G401.6 (cell line): ENCODE measurements around the gene TADA1.

Source experiments
- FAIRE-seq: peaks from 2 replicates; lab custom pipeline; 2012; peaks lifted over from hg19 to GRCh38; lab: Jason Lieb, UNC

TADA1 gene, protein sequence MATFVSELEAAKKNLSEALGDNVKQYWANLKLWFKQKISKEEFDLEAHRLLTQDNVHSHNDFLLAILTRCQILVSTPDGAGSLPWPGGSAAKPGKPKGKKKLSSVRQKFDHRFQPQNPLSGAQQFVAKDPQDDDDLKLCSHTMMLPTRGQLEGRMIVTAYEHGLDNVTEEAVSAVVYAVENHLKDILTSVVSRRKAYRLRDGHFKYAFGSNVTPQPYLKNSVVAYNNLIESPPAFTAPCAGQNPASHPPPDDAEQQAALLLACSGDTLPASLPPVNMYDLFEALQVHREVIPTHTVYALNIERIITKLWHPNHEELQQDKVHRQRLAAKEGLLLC

DNA sequence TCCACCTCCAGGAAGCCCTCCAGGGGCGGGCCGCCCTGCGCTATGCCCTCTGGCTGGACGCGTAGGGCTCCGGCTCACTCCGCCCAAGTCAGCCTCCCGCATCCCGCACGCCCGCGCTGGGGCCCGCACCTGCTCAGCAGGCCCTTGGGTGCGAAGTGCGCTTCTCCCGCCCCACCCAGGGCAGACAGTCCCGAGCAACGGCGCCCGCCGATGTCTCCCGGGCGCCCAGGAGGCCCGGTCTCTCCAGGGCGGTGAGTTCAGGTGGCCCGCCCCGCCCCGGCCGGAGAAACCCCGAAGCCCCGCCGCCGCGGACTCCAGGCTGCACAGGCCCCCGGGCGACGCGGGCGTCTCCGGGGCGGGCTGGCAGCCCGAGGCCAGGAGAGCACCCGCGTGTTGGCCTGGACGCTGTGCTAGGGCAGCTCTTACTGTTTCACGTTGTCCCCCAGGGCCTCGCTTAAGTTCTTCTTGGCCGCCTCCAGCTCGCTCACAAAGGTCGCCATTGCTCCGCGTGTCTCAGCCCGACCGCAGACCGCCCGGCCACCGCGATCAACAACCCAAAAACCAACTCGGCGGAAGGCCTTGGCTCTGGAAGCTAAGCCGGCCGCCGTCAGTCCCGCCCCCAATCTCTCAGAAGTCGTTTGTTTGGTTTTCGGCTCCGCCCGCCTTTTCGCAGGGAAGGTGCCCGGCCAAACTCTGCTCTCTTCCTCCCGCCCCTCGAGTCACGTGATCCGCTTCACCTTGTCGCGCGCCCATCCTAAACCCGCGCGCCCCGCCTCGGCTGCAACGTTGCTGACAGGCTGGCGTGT is at the start of gene TADA1:
Gene TADA1, minus strand, starts transcription at position 531 of the 806 bp plus-strand sequence. Its CDS starts 31 bp downstream, at position 500.
- peak; percentile 99 for FAIRE-seq

DNA sequence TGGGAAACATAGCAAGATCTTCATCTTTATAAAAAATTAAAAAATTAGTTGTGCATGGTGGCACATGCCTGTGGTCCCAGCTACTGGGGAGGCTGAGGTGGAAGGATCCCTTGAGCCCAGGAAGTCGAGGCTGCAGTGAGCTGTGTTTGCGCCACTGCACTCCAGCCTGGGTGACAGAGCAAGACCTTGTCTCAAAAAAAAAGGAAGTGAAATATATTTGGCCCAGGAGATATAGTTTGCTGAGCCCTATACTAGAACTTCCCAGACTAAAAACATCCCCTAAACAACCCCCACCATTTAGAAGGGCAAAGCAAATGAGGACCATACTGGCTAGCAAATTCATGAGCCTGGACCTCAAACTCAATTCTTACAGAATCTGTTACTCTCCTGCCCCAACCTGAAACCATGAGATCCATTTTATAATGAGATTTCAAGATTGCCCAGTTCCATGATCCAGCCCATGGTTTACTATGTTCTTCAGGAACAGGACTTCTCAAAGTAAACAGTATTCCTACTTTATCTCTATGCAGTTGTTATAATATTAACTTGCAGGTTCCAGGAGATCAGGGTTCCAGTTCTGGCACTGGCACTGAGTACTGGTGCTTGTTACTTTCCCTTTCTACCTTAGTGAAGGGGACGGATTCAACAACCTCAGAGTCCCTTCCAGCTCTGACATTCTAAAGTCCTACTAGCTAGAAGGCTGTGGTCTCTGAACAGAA is 48.9 kb upstream of the TADA1 start:
- no peak for FAIRE-seq

DNA sequence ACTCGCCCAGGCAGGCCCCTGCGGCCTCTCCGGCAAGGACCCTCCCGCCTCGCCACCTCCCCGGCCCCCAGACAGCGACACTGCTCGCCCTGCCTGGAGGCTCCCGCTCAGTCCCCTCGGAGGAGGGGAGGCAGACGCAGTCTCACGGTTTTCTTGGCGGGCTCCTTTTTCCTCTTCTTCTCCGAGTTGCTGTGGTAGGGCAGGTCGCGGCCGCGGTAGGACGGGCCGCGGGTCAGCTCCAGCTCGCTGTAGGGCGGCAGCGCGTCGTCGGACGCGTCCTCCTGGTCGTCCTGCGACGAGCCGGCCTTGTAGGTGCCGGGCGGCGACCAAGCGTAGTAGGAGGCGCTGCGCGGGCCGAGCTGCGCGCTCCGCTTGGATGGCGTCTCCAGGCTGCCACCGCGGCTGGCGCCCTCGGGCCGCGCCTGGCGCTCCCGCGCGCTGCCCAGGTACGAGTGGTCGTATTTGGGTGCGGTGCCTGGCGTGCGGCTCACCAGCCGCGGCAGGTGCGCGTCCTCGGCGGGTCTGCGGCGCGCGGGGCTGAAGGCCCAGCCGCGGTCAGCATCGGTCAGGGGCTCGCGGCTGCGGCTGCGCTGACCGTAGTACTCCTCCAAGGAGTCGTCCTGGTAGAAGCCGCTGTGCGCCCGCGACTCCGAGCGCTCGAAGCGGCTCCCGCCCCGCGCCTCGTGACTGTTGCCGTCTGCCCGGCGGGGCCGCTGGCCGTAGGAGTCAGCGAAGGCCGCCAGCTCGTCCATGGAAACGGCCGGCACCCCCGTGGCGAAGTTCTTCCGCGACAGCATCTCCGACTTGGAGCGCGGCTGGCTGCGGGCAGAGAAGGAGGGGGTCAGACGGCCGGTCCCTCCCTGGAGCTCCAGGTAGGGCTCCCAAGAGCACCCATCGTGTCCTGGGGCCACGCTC is 44.8 kb upstream of the TADA1 start:
- FAIRE-seq = no peak

DNA sequence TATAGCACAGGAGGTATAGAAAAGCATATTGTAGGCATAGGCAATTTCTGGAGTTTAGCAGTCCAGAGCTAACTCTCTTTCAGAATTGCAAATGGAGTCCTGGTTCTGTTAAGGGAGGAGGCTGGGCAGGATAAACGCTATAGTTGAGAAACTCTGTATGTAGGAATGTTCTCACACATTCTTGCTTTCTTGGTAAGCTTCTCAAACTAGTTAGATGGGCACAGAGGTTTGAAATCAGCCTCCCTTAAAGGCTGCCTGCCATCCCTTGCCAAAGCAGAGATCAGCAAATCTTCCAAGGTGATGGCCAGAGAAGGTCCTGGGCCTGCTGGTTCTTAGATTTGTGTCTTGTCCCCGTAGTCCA is 42.9 kb upstream of the TADA1 start:
- no peak for FAIRE-seq

DNA sequence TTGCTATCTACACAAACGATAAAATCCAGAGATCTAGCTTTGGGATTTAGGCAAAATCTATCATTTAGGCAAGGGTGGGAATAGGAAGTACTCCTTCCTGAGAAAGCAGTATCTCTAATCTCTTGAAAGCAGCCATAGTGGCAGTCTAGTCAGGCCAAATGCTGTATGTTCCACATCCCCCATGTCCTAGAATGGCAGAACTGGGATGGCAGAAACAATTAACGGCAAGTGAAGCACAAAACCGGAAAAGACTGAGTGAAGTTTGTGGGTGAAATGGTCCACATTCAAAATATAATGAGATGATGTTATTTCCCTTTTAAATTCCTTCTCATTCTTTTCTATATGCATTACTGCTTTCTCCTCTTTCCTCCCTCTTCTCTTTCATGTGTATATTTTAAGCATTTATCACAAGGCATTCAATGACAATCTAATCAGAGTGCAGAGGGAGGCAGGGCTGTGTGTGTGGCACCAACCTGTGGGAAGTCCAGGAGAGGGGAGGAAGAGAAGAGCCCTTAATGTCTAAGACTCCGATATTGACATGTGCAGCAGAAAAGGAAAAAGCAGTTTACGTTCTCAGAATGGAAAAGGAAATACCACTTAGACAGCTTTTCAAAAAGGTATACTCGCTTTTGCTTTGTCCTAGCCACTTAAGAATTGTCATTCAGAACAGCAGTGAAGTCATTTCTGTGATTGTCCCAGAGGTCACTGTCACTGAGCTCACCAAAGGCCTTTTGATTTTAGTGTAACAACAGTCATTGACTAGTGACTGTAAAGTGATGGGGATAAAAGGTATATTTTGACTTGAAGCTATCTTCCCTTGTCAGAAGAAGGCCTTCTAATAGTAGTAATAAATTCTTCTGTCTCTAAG is 42.3 kb upstream of the TADA1 start:
- FAIRE-seq = no peak

DNA sequence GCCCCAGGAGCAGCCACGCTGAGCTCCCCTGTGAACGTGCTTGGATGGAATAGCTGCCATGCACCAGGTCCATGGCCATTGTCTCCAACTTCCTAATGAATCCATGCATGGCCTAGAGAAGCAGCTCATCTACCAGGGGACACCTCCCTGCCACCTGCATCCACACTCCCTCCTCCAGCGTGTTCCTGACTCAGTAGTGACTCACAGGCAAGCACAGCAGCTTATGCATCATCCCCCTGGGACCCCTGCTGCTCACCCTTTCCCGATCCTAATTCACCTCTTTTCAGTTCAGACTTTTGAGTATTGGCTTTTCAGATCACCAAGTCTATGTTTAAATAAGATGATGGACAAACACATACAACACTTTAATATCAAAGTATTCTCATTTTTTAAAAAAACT is 39.9 kb upstream of the TADA1 start:
- no peak for FAIRE-seq

DNA sequence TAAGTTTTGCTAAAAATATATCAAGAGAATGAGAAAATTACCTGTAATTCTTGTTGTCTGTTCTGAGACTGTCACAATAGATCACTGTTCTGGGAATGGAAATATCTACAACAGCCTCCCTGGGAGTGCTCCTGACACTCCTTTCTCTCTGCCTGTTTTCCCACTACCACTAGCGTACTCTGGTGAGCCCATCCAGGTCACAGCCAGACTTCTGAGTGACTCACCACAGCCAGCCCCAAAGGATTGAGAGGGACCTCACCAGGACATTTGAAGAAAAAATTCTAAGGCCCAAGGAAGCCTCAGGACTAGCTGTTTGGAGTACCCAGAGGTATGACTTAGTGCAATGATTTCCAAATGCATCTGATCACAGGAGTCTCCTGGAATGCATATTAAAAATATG is 39.0 kb upstream of the TADA1 start:
- FAIRE-seq = no peak

DNA sequence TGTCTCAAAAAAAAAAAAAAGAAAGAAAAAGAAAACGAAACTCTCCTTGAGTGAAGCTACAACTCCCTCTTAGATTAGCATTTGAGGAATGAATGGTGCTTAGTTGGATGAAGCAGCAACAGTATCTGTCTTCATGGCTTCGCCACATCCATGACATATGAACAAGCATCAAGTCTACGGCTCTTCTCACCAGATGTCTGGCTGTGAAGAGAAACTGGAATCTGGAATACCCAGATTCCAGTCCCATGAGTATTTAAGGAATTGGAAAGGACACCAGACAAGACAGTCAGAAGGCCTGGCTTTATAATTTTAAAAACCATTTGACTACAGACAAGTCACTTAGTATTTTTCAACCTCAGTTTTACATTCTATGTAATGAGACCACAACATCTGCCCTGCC is 38.0 kb upstream of the TADA1 start:
- no peak for FAIRE-seq

DNA sequence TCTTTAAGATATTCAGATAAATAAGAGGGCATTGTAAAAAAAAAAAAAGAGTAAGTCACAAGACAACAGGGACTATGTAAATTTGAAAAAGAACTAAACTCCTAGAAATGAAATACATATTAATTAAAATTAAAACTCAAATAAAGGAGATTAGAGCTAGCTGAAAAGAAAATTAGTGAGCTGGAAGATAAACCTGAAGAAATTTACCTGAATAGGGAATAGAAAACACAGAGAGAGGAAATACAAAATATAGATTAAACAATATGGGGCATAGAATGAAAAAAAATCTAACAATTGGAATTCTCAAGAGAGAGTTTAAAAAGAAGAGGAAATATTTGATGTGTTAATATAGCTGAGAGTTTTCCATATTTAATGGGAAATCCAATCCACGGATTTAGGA is 35.6 kb upstream of the TADA1 start:
- FAIRE-seq = peak; percentile 11

DNA sequence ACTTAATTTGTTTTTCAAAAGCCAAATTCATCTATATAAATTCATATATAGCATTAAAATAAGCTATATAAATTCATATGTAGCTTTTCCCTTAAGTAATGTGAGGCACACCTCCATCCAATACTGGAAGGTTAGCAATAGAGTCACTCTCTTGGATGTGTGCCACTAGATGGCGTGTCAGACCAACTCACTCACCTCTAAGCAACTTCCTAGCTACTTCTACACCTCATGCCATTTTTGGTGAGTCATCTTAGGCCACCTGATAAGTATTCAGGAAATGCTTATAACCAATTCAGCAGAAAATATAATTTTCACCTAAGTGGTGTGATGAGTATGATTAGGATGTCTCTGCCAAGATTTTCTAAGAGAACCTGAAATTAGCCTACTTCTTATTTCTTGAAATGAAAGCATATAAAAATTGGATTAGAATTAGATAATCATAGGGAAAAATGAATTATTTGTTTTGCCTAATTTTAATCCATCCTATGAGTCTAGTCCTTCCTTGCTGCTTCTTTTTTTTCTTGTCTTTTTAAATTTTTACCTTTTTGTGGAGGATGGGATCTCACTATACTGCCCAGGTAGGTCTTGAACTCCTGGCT is 34.4 kb upstream of the TADA1 start:
- peak; percentile 93 for FAIRE-seq

DNA sequence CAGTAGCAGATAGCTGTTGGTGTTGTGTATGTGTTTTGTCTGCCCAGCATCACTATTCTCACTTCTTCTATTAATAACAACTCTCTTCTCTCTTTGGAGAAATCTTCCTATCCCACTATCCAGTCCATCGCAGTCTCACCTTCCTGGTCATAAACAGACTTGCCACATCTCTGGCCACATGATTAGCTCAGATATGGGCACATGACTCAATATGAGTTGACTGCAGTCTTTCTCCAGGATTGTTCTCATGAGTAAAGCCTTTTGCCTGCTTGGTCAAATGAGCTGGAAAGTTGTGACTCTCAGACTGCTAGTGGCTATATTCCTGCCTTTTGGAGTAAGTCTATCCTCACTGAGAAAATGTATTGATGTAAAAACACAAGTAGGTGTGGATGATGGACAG is 32.9 kb upstream of the TADA1 start:
- no peak for FAIRE-seq

DNA sequence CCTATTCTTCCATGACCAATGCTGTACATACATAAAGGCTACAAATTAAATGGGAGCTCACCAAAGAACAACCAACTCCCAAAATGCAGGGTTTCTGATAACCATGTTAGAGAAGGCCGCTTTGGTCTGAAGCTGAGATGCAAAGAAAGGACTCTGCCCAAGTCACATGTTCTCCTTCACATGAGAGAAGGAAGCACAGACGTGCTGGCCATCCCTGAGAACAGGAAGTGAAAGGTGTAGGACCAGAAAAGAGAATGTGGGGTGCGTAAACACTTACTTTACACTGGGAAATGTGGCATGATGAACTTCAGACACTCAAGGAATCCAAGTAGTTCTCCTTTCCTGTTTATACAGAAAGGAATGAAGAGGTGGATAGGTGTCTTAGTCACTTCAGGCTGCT is 31.7 kb upstream of the TADA1 start:
- no peak for FAIRE-seq

DNA sequence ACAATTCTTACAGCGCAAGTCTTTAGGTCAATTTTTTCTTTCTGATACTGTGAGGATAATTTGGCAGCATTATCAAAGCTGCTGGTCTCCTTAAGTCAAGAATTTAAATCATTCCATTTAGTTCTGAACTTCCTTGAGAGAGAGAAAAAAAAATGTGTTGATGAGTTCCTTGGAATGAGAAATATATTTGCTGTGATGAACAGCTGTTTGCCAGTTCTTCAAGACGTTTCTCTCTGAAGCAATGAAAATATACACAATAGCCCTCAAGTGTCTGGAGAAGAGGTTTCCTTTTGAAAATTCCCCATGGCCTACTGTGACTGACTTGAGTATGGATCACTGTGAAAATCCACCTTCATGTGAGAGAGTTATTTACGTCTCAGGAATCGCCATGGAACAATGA is 31.0 kb upstream of the TADA1 start:
- FAIRE-seq = no peak

DNA sequence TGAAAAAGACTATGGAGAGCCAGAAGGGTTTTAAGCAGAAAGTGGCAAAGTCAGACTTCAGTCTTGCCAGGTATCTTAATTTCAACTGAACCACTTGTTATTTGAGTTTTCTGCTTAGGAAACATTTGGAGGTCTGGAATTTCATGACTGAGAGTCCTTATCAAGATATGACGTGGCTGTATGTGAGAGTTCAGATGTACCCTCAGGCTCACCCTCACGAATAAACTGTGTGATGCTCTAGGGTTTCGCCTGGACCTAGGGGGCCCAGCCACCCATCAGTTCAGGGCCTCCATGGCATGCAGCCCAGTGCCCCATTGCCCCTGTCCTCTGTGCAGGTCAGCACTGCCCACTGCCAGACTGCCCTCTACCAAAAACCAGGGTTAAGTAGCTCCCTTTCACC is 30.6 kb upstream of the TADA1 start:
- FAIRE-seq = no peak

DNA sequence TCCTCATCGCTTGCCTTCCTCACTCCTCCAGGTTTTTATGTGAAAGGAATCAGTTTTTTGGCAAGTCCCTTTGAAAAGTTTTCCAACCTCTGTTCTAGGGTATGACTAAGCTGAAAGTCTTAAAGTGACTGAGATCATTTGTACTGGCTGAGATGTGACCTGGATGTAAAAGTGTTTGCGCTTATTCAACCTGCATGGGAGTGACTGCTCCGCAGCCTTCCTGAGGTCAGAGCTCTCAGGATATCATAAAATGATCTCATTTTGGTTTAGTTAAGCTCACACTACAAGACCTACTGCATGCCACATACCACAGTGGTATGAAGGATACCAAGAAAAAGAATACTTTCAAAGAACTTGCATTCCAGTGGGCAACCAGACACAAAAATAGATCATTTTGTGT is 29.8 kb upstream of the TADA1 start:
- no peak for FAIRE-seq

DNA sequence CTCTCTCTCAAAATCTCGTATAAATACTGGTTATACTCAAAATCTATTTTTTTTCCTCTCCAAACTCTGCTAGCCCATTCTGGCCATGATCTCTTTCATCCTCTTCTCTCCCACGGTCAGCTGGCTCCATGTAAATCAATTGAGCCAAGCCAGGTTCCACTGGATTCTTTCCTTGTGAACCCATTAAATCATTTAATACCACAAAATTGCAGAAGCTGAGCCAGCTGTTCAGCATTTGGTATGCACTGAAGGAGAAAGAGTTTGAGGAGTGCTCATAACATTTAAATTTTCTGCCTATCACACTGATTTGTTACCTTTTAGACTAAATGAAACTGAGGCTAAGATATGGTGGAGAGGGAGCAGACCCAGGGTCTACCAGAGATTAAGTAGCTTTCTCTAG is 29.1 kb upstream of the TADA1 start:
- FAIRE-seq = no peak

DNA sequence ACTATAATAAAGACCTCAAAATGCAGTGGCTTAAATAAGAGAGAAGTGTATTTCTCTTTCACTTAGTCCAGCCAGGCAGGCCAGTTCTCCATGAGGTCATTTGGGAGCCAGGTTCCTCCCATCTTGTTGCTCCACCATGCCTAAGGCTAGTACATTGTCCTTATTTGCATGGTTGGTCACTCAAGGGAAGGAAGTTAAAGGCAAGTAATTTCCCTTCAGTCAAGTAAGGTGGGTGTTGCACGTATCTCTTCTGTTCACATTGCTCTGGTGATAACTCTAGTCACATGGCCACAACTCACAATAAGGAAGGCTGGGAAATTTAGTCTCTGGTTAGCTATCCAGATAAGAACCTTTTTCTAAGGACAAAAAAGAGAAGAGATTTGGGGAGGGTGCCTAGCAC is 27.2 kb upstream of the TADA1 start:
- no peak for FAIRE-seq

DNA sequence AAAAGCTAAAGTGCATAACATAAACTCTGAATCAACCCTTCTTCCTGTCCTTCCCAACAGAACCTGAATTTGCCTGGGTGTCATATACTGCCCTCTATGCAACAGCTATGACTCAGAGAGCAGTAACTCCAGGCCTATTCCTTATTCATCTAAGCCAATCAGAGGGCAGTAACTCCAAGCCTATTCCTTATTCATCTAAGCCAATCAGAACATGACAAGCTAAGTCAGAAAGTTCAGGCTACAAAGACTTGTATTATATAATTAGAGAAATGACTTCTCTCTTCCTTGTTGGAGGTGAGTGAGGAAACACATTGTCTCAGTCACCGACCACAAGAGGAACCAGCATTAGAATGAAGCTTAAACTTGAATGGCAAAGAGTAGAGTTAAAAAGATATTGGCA is 26.2 kb upstream of the TADA1 start:
- FAIRE-seq = no peak

DNA sequence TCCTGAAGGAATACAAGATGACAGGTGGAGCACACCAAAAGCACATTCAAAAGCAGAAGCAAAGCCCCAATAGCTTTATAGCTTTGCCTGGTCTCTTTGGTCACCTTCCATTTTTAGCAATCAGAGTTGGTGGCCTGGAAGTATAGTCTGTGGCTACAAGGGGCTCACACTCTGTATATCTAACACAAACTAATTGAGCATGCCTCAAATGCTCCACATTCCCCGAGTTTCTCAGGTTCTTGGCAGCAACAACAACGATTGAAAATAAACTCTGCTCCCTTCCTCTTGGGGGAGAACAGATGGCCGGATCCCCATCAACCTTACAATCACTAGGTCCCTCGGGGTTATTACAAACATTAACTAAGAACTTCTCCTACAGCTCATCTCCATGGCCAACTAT is 24.9 kb upstream of the TADA1 start:
- FAIRE-seq = no peak

DNA sequence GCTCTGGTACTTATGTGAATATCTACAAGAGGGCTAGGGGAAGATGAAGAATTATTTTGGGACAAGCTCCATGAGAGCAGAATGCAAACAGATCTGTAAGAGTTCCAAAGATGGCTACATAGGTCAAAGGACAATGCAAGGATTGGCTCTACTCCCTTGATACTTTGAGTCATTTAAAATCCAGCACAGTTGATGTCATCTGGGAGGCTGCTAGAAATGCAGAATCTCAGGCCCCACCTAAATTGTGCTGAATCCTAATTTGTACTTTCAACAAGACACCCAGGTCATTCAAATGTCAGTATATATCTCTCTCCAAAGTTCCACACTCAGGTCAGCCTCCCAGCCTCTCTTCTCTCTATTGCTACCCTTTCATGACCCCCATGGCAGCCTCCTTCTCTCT is 23.7 kb upstream of the TADA1 start:
- FAIRE-seq = no peak

DNA sequence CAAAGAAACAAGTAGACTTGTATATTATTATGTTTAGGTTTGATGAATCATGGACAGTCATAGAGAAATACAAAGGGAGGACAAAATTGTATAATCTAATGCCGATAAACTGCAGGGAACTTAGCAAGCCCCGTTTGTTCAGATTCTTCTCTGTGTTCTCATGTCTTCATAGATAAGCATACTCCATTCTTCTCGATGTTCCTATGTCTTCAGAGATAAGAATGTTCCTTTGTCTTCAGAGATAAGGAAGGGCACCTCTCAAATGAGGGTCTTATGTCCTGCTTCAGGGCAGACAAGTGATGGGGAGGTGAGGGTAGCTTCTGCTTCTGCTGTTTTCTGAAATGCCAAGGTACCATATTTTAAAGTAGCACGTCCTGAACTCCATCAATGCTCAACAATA is 19.7 kb upstream of the TADA1 start:
- no peak for FAIRE-seq
